Testis (tissue), 2 donors: Measurements from ENCODE around the gene VWA3B.

Experiments used
- CTCF ChIP-seq, 3 experiments: fragments of 450-650 bp in 2 of 3; fragments of 200-600 bp in 1 of 3; sonication (generic) in 1 of 3; IDR thresholded peaks; one replicate each; pipeline ENCODE4 v1.5.1; 2016 to 2019; ENCODE audit warnings: antibody characterized with exemption in 3 of 3, mild to moderate bottlenecking in 2 of 3, moderate library complexity in 1 of 3
- POLR2A ChIP-seq: fragments of 450-650 bp; IDR thresholded peaks from one replicate; pipeline ENCODE4 v1.6.1; 2017; ENCODE audit warnings: antibody characterized with exemption, mild to moderate bottlenecking, moderate library complexity

GRCh38 chr2:98122524-98122923 lies 35.6 kb downstream of the VWA3B start:
- TF ChIP-seq POLR2A, result no peak
- TF ChIP-seq CTCF (IDR thresholded peaks at IDR 0.05), result no peak
